HG03457 (cell line): ENCODE data around the gene KIAA1549.

Experiments
- ATAC-seq: cut with Tn5 transposase; IDR thresholded peaks from one replicate; pipeline ENCODE4 v1.9.1; 2021; ENCODE audit warnings: moderate number of reproducible peaks; ENCODE audit not compliant: unreplicated experiment

Gene KIAA1549

DNA sequence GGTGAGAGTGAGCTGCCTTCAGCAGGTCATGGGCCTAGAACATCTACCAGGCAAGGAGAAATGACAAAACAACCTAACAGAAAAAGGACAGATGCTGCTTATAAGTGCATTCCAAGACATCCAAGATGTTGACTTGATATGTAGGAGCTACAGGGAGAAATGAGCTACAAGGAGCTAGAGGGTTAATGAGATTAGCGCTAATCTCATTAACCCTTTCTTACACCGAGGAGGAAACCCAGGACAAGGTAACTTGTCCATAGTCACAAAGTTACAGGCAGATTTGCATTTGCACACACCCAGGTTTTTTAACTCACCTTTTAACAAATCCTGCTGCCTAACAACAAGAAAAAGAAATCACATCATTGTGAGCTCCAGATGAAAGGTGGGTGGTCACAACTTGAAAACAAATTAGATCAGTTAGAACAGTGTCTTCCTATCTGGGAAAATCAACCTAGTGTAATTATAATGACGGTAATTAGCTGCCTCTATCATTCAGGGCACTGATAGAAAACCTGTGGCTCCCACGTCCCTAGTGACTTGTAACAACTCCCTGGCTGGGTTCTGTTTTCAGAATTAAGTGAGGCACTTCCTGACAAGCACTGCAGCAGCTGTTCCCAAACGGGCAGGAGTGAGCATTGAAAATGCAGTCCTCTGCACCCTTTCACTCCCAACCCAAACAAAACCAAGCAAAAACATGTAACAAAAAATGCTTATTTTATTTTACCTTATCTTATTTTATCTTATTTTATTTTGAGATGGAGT is 5.7 kb downstream of the KIAA1549 start:
- no peak for ATAC-seq

DNA sequence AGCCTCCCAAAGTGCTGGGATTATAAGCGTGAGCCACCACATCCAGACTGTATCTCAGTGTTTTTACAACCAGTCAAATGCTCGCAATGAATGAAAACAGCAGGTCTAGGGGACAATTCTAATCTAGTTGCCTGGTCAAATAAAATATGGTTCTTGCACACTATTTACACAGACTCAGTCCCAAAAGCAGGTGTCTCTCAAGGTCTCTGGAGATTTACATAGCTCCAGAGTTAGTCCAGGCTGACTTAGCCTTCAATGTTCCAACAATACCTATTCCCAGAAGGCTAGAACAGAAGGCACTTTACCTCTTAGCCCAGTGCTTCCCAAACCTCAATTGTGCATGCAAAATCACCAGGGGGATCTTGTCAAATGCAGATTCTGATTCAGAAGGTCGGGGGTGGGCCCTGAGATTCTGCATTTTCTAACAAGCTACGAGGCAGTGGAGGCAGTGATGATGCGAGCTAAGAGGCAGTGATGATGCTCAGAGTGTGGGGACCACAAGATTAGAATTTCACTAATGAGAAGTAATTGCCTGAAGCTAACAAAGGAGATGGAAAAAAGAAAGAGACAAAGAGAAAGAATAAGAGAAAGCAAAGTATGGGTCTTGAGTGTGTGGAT is 6.4 kb downstream of the KIAA1549 start:
- ATAC-seq = no peak

DNA sequence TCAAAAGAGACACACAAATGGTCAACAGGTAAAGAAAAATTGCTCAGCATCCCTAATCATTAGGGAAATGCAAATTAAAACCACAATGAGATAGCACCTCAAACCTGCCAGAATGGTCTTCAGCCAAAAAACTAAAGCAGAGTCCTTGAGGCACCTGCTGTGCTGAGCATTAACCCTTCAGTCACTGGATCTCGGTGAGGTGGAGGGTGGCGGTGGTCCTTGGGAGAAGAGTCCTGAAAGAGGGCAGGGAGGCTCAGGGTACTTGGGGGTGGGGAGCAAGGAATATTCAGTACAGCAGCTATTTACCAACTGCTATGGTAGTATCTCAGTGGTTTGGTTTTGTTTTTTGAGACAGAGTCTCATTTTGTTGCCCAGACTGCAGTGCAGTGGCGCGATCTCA is 7.1 kb downstream of the KIAA1549 start:
- no peak for ATAC-seq

DNA sequence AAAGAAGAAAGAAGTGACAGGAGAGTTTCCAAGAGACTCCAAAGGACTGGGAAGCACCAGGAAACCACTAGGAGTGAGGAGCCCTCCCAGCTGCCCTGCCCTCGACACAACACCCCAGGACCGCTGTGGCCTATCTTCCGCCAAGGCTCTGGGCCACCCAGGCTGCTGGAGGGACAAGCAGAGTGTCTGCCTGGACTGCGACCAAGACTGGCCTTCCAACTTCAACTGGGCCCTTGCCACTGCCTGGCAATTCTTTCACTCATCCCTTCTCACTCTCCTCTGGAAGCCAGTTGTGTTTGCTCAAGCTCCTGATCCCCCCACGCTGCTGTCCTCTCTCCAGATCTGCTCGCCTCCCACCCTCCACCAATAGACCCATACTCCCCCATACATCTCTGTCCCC is 10.2 kb downstream of the KIAA1549 start:
- no peak for ATAC-seq

DNA sequence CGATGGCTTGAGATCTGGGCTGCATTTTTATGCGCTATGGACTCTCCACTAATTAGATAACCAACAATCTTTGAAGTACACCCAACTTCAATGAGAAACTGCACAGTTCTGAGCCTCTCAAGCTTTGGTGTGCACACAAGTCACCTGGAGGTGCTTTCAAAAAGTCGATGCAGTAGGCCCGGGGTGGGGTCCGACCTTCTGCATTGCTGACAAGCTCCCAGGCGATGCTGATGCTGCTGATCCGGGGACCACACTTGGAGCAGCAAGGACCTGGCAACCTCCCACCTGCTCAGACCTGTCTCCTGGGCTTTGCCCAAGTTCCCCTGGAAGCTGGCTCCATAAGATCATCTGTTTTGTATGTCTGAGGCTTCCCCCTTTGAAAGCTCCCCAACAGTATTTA is 10.7 kb downstream of the KIAA1549 start:
- ATAC-seq = no peak

DNA sequence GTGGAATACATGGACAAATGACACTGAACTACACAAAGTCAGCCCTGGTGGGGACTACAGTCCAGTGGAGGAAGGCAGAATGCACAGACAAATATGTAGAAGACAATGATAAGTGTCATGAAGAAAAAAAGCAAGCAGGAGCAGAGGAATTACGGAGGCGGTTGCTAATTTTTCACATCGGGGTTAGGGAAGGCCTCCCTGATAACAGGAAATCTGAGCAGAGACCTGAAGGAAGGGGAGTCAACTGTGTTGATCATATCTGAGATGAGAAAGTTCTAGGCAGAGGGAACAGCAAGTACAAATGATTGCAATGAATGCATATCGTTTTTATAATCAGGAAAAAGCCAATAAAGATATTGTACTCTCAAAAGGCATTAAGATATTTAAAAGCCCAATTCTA is 14.0 kb downstream of the KIAA1549 start:
- ATAC-seq = no peak

DNA sequence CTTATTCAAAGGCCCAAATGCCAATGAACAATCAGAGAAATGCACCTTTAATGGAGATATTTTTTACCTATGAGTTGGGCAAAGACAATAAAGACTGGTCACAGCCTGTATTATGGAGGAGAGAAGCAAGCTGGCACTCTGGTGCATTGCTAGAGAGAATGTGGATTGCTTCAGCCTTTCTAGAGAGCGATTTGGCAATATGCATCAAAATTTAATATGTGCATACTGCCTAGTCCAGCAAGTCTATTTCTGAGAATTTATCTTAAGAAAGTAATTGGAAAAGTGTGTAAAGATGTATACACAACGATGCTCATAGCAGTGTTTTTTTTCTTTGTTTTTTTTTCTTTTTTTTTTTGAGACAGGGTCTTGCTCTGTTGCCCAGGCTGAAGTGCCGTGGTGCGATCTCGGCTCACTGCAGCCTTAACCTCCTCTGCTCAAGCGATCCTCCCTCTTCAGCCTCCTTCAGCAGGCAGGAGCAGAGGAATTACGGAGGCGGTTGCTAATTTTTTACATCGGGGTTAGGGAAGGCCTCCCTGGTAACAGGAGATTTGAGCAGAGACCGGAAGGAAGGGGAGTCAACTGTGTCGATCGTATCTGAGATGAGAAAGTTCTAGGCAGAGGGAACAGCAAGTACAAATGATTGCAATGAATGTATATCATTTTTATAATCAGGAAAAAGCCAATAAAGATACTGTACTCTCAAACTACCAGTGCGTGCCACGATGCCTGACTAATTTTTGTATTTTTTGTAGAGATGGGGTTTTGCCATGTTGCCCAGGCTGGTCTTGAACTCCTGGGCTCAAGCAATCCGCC is 16.4 kb downstream of the KIAA1549 start:
- no peak for ATAC-seq

DNA sequence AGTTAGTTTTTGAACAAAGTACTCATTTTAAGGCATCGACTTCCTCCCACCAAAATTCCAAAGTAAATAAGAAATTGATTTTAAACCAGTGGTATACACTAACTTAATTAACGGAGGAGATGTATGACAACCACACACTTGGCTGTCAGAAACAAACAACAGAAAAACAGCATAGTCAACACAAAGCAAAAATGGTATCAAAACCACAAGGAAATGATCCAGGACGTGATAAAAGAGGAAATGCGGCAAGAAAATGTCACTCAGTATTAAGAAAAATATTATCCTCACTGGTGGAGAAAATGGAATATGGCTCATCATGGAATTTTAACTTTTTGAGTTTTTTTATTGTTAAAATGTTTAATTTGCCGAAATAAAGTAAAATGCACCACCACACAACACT is 17.5 kb downstream of the KIAA1549 start:
- no peak for ATAC-seq

DNA sequence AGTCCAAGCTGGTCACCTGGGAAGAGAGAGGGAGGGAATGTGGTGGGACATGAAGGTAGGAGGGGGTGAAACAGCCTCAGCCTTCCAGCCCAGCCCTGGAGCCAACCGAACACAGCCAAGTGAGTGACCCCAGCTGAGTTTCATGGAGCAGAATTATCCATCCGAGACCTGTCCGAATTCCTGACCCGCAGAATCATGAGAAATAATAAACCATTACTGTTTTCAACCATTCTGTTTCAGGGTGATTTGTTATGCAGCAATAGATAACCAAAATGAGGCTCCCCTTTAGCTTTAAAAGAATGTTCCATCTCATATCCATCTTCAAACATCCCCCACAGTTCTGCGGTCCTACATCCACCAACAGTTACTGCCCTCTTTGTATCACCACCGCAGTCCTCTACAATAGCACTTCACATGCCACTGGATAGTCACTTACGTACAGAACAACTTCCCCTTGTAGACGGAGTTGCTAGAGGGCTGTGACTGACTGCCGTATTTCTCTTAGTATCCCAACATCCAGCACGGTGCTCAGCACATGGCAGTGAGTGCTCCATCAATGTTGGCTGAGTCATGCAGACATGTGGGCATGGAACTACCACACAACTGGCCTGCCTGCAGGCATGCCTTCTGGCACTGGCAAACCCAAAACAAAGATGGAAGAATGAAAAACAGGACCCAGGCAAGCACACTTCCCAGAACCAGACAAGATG is 18.5 kb downstream of the KIAA1549 start:
- ATAC-seq = no peak

DNA sequence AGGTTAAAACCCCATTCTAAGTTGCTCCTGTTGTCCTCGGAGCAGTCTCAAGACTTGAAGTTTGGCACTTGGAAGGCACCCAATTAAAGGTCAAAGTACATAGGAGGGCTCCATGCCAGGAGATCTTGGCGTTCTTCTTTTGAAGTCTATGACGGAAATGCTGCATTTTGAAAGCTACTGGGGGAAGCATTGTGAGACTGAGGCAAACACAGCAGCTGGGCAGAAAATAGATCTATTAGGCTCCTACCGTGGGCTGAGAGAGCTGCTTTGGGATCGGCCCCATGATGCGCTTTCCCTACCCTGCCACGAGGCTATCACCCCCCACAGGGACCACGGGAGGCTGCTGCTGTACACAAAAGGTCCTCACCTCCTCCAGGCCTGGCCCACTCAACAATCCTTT is 20.0 kb downstream of the KIAA1549 start:
- ATAC-seq = no peak

DNA sequence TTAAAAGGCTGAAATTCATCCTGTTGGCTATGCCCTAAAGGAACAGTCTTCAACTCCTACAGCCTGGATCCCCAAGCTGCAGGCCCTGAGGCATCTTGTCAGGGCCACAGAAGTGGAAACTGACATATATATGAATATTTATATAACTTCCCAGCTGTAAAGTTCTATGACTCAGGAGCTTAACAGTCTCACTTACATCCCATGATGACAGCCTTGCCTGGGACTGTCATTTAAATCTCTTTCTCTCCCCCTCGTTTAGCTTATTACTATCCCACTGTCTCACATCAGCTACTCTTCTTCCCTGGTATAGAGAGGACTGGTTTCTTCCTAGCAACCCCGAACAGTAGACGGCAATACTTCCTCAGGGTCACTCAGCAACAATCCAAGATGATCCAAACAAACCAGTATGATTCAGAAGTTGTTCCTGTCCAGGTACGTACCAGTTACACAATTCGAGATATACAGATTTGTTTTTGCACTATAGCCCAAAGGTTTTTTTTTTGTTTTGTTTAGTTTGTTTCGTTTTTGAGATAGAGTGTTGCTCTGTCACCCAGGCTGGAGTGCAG is 22.7 kb downstream of the KIAA1549 start:
- ATAC-seq = no peak

DNA sequence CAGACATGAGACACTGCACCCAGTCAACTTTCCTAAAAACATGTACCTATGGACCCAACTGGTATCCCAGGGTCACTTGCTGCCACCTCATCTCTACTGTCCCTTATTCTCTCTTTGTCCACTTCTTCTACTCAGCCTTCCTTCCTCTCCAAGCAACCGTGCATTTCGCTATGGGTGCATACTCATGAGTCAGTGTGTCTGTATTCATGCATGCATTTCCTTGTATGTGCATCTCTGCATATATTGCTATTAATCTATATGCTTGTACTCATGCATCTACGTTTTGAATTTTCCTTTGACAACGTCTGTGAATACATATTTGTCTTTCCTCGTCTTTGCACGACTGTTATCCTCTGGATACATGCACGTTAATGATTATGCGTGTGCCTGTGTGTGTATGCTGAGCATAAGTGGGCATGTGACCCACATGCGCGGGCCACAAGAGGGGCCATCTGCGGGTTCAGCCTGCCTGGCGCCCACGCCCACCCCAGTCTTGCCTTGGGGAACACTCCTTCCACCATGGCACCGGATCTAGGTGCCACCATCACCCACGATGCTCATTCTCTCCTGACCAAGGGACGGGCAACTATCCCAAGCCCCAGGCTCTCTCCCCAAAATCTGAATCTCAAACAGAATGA is 23.3 kb downstream of the KIAA1549 start:
- no peak for ATAC-seq

DNA sequence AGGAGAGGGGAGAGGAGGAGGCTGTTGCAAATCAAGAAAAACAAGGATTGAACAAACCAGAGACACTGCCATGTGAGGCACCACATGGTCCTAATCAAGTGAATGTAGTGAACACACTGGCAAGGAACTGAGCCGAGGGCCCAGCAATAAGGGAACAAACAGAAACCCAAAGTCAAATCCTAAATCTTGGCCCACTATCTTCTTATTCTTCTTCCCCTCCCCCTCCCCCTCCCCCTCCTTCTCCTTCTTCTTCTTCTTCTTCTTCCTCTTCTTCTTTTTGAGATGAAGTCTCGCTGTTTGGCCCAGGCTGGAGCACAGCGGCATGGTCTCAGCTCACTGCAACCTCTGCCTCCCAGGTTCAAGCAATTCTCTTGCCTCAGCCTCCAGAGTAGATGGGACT is 24.0 kb downstream of the KIAA1549 start:
- no peak for ATAC-seq

DNA sequence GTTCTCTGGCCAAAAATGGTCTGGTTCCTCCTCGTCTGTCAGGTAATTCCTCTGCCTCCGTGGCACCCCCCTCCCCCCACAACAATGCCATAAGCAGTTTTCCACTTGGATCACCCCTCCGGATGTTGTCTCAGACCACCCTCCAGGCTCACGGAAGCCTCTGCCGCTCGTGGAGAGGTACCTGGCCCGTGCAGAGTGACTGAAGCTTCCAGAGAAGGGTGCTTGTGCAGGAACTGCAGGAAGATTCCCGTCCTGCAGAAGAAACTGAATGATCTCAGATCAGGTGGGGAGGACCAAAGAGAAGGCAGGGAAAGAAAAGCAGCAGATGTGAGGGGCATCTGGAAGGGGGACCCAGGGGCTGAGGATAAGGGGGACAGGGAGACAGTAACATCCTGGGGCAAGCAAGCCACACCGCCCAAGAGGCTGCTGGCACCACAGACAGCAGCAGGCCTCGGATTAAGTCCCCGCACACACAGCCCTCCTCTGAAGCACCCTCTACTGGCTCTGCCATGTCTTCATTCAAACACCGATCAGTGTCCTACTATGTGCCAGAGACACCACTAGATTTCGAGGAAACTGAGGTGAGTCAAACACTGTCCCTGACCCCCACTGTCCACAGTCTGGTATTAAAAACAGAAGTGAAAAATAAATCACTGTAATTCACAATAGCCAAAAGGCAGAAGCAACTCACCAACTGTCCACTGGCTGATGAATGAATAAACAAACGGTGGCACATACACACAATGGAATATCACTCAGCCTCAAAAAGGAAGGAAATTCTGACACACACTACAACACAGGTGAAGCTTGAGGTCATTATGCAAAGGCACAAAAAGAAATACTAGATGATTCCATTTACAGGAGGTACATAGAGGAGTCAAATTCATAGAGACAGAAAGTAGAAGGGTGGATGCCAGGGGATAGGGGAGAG is 26.4 kb downstream of the KIAA1549 start:
- no peak for ATAC-seq

DNA sequence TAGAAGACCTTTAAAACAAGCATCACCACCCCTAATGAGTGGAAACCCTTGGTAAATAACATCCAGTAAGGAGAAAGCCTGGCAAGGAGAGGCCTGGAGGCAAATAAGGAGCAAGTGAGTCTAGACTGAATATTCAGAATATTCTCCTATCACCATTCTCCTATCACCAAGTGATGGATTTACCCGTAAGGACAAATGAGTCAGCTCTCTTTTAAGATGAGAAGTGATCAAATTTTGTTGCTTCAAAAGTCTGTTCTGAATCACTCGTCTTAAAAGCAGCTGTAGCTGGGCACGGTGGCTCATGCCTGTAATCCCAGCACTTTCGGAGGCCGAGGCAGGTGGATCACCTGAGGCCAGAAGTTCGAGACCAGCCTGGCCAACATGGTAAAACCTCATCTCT is 28.4 kb downstream of the KIAA1549 start:
- ATAC-seq = no peak

DNA sequence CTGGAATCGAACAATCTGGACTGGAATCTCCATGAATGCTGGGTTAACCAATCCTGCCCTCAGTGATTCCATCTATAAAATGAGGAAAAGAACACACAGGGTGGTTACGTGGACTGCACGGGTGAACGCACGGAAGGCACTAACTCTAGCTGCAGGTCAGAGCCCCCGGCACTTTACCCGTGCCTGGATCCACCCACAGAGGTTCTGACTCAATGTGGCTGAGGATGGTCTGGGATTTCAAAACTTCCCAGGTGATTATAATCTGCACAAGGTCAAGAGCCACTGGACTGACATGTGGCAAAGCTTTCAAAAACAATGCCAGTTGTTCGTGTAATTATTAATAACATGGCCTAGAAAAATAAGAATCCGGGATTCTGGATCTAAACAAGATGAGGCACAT is 29.2 kb downstream of the KIAA1549 start:
- no peak for ATAC-seq

DNA sequence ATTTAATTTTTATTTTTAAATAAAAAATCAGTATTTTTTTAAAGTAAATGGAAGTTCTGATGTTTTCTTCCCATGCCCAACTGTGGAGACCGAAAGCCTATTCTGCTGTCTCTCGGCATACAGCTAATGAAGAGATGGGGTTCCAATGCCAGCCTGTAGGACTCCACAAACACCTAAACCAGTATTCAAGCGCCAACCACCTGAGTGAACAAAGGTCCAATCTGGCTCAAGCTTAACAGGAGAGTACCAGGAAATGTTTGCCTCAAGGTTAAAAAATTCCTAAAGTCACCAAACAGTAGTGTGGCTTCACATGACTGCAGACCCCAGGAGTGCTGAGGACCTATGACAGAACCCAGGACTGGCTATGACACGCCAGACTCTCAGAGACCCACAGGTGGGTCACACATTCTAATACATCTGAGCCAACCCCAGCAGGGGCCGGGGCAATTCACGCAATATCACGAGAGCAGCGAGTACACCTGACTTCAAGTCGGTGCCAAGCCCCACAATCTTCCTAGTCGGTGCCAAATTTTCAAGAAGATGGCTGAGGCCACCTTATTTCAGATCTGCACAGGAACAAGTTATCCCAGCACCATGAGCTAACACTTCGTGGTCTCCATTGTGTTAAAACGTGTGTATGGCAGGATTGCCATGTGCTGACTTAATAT is 31.6 kb downstream of the KIAA1549 start:
- no peak for ATAC-seq

DNA sequence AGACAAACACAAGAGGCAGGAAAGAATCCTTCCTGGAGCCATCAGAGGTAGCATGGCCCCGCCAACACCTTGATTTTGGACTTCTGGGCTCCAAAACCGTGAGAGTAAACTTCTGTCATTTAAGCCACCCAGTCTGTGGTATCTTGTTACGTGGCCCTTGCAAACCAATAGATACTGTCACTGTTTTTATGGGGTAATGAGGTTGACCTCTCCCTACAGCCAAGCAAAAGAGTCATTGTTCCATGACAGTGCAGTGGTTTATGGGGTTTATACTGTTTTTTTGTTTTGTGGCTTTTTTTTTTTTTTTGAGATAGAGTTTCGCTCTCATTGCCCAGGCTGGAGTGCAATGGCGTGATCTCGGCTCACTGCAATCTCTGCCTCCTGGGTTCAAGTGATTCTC is 32.8 kb downstream of the KIAA1549 start:
- no peak for ATAC-seq

DNA sequence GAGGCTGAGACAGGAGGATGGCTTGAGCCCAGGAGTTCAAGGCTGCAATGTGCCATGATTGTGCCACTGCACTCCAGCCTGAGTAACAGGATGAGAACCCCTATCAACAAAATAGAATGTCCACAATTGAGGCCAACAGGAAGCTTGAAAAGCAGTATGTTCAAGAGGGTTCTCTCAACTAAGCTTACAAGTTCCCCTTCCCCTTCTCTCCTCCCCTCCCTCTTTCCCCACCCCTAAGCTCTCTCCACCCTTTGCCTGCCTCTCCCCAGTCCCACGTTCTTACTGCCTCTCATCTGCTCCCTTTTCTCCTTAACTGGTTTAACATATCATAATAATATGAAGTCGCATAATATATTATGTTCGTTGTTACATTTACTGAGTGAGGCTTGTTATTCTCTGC is 35.4 kb downstream of the KIAA1549 start:
- no peak for ATAC-seq
